A673 (cell line): ENCODE measurements around the gene TMEM242. TPM values are rescaled to one million over a fixed set of nuclear protein-coding genes. Genes with fewer than 3 reads are reported as not detected.

Experiments used
- BruUV-seq: library from RNA; stranded (reverse); fragments of 400-500 nt; replicated peaks from 2 replicates; lab custom pipeline; 2021; lab: Mats Ljungman, UMichigan
- CTCF ChIA-PET: fragments of 300-600 bp; sonication (Branson Sonifier 250); formaldehyde crosslinking; loops from one replicate; lab custom pipeline; 2022; ENCODE audit warnings: antibody characterized with exemption; lab: Charles Lee
- POLR2A ChIA-PET: fragments of 300-600 bp; sonication (Branson Sonifier 250); formaldehyde crosslinking; loops from one replicate; lab custom pipeline; 2022; ENCODE audit warnings: antibody characterized with exemption; ENCODE audit not compliant: low non-redundant PET; lab: Charles Lee
- DNase-seq: peaks from one replicate; pipeline ENCODE4 v3.0.0-alpha.2; 2015; ENCODE audit warnings: low spot score
- H3K27ac ChIP-seq: fragments of 200-600 bp; sonication (generic); 2 replicates; pipeline ENCODE4 v1.5.1; 2016; ENCODE audit warnings: mixed run types, low read depth, mild to moderate bottlenecking, mixed read lengths, antibody characterized with exemption, low read length; ENCODE audit not compliant: poor library complexity, severe bottlenecking
- H3K27me3 ChIP-seq: fragments of 200-600 bp; sonication (generic); replicated peaks from 2 replicates; pipeline ENCODE4 v1.6.1; 2017; ENCODE audit warnings: mixed run types, low read depth, mild to moderate bottlenecking, mixed read lengths, antibody characterized with exemption, low read length; ENCODE audit not compliant: insufficient read depth, poor library complexity
- H3K36me3 ChIP-seq: fragments of 200-600 bp; sonication (generic); 2 replicates; pipeline ENCODE4 v1.6.1; 2016; ENCODE audit warnings: mixed run types, mild to moderate bottlenecking, mixed read lengths, antibody characterized with exemption, low read length; ENCODE audit not compliant: insufficient read depth, poor library complexity, severe bottlenecking
- H3K4me1 ChIP-seq: fragments of 200-600 bp; sonication (generic); 2 replicates; pipeline ENCODE4 v1.6.1; 2017; ENCODE audit warnings: mixed run types, mild to moderate bottlenecking, mixed read lengths, antibody characterized with exemption, low read length; ENCODE audit not compliant: insufficient read depth, poor library complexity, severe bottlenecking
- H3K4me3 ChIP-seq: fragments of 200-600 bp; sonication (generic); 2 replicates; pipeline ENCODE4 v1.5.1; 2016; ENCODE audit warnings: low read depth, mixed run types, mild to moderate bottlenecking, mixed read lengths, low read length; ENCODE audit not compliant: poor library complexity, severe bottlenecking
- H3K9me3 ChIP-seq: fragments of 200-600 bp; sonication (generic); 2 replicates; pipeline ENCODE4 v1.6.1; 2016; ENCODE audit warnings: mixed run types, low read depth, mild to moderate bottlenecking, mixed read lengths, antibody characterized with exemption, low read length; ENCODE audit not compliant: poor library complexity, severe bottlenecking
- EZH2 ChIP-seq: fragments of 200-600 bp; sonication (generic); IDR thresholded peaks from 2 replicates; pipeline ENCODE4 v1.6.1; 2017; ENCODE audit warnings: borderline replicate concordance, low read depth, mild to moderate bottlenecking, mixed read lengths, antibody characterized with exemption, low read length; ENCODE audit not compliant: poor library complexity, severe bottlenecking
- intact Hi-C: fragments of 100-400 bp; cut with micrococcal nuclease; formaldehyde crosslinking; loops from one replicate; pipeline ENCODE4 v1.10.0; 2022; ENCODE audit not compliant: unreplicated experiment
- total RNA-seq: library from RNA; stranded (reverse); gene quantifications from 2 replicates; pipeline ENCODE4 v1.2.3, GENCODE V29; 2021
- TF ChIP-seq, protein P1 (sequence below): fragments of 300-800, 200-600 bp; sonication (generic); conservative IDR thresholded peaks from 2 replicates; pipeline ENCODE4 v1.5.1; 2017; ENCODE audit warnings: low read depth, mild to moderate bottlenecking, antibody characterized with exemption, low read length, moderate library complexity, mixed read lengths

TMEM242 gene
- total RNA-seq, 1 experiment from 2014 or later: 13.2 TPM

- H3K27me3 ChIP-seq: no peaks in the 10 kb centered on the region
- no TSS peak for BruUV-seq
- intact Hi-C loops: no loop called here
- TF ChIP-seq, protein P1, sequence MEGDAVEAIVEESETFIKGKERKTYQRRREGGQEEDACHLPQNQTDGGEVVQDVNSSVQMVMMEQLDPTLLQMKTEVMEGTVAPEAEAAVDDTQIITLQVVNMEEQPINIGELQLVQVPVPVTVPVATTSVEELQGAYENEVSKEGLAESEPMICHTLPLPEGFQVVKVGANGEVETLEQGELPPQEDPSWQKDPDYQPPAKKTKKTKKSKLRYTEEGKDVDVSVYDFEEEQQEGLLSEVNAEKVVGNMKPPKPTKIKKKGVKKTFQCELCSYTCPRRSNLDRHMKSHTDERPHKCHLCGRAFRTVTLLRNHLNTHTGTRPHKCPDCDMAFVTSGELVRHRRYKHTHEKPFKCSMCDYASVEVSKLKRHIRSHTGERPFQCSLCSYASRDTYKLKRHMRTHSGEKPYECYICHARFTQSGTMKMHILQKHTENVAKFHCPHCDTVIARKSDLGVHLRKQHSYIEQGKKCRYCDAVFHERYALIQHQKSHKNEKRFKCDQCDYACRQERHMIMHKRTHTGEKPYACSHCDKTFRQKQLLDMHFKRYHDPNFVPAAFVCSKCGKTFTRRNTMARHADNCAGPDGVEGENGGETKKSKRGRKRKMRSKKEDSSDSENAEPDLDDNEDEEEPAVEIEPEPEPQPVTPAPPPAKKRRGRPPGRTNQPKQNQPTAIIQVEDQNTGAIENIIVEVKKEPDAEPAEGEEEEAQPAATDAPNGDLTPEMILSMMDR: no peak
- no peak for TF ChIP-seq EZH2
- no peak for DNase-seq
- H3K27ac ChIP-seq: no peak overlapping the region
- POLR2A ChIA-PET: no interaction called here
- H3K4me1 ChIP-seq: peaks cover 4% of the 10 kb centered on the region
- no peaks in the 10 kb centered on the region for H3K9me3 ChIP-seq
- no peaks in the 10 kb centered on the region for H3K36me3 ChIP-seq
- no peak overlapping the region for H3K4me3 ChIP-seq
- CTCF ChIA-PET: no interaction called here
Observed at GRCh38 chr6:157287247-157287850, 36.0 kb downstream of the TMEM242 start.

- no peak overlapping the region for H3K4me3 ChIP-seq
- intact Hi-C loops: no loop called here
- no peaks in the 10 kb centered on the region for H3K27me3 ChIP-seq
- no TSS peak for BruUV-seq
- CTCF ChIA-PET: no interaction called here
- no peaks in the 10 kb centered on the region for H3K36me3 ChIP-seq
- H3K4me1 ChIP-seq: peaks cover 4% of the 10 kb centered on the region
- POLR2A ChIA-PET: no interaction called here
- H3K9me3 ChIP-seq: no peaks in the 10 kb centered on the region
- TF ChIP-seq, protein P1: no peak
- TF ChIP-seq EZH2: no peak
- H3K27ac ChIP-seq: no peak overlapping the region
- DNase-seq: no peak
Observed at GRCh38 chr6:157285422-157285779, 37.9 kb downstream of the TMEM242 start.

- H3K4me3 ChIP-seq: no peak overlapping the region
- no peak for DNase-seq
- TF ChIP-seq, protein P1: no peak
- TF ChIP-seq EZH2: no peak
- intact Hi-C loops: no loop called here
- no peaks in the 10 kb centered on the region for H3K9me3 ChIP-seq
- no peak overlapping the region for H3K27ac ChIP-seq
- no TSS peak for BruUV-seq
- ChIA-PET CTCF (no interaction called here), POLR2A (no interaction called here)
- H3K36me3 ChIP-seq: no peaks in the 10 kb centered on the region
- H3K27me3 ChIP-seq: no peaks in the 10 kb centered on the region
- peaks cover 4% of the 10 kb centered on the region for H3K4me1 ChIP-seq
Observed at GRCh38 chr6:157284738-157285421, 38.4 kb downstream of the TMEM242 start.
